CD8-positive, alpha-beta memory T cell (primary cell): ENCODE measurements around the gene LRP1B. TPM values are rescaled to one million over a fixed set of nuclear protein-coding genes. Genes with fewer than 3 reads are reported as not detected.

Source experiments
- CTCF ChIA-PET: fragments of 350-600 bp; sonication (Branson Sonifier 250); formaldehyde crosslinking; loops from one replicate; lab custom pipeline; 2021; ENCODE audit warnings: antibody characterized with exemption; lab: Charles Lee
- POLR2A ChIA-PET: fragments of 350-600 bp; sonication (Branson Sonifier 250); formaldehyde crosslinking; loops from one replicate; lab custom pipeline; 2021; ENCODE audit warnings: antibody characterized with exemption; lab: Charles Lee
- DNase-seq, 5 donors: peaks; one replicate each; pipeline versions ENCODE4 v3.0.0 to v3.0.0-alpha.2; 2020 to 2022; ENCODE audit warnings: mixed read lengths in 1 of 5
- H3K27ac ChIP-seq: one replicate; pipeline ENCODE4 v1.7.0; 2013; ENCODE audit warnings: low read depth, mild to moderate bottlenecking, low read length, moderate library complexity
- H3K27me3 ChIP-seq: 2 replicates; pipeline ENCODE4 v1.7.0; 2013; ENCODE audit warnings: low read length, mild to moderate bottlenecking; ENCODE audit not compliant: insufficient read depth, poor library complexity, severe bottlenecking
- H3K36me3 ChIP-seq: 2 replicates; pipeline ENCODE4 v1.7.0; 2013; ENCODE audit warnings: mild to moderate bottlenecking, low read length, moderate library complexity; ENCODE audit not compliant: insufficient read depth
- H3K4me1 ChIP-seq: 2 replicates; pipeline ENCODE4 v1.7.0; 2013; ENCODE audit warnings: mild to moderate bottlenecking, low read length, moderate library complexity; ENCODE audit not compliant: insufficient read depth
- H3K4me3 ChIP-seq: 2 replicates; pipeline ENCODE4 v1.7.0; 2013; ENCODE audit warnings: mild to moderate bottlenecking, low read length
- H3K9me3 ChIP-seq: 2 replicates; pipeline ENCODE4 v1.7.0; 2013; ENCODE audit warnings: mild to moderate bottlenecking, low read length
- H3K27ac Mint-ChIP-seq, 8 donors: one replicate each; pipeline ENCODE4 v1.8.0; 2020 to 2021; ENCODE audit warnings: mixed read lengths in 8 of 8, mild to moderate bottlenecking in 6 of 8, inconsistent platforms in 3 of 8, moderate library complexity in 3 of 8
- H3K27me3 Mint-ChIP-seq, 2 donors: one replicate each; pipeline ENCODE4 v1.8.0; 2020 to 2021; ENCODE audit warnings: mixed read lengths in 2 of 2, mild to moderate bottlenecking in 1 of 2, moderate library complexity in 1 of 2
- H3K36me3 Mint-ChIP-seq, 3 donors: one replicate each; pipeline ENCODE4 v1.8.0; 2020 to 2021; ENCODE audit warnings: mixed read lengths in 3 of 3, inconsistent platforms in 1 of 3, mild to moderate bottlenecking in 1 of 3
- H3K4me1 Mint-ChIP-seq, 3 donors: one replicate each; pipeline ENCODE4 v1.8.0; 2020 to 2021; ENCODE audit warnings: mixed read lengths in 3 of 3, inconsistent platforms in 1 of 3, mild to moderate bottlenecking in 1 of 3
- H3K4me3 Mint-ChIP-seq, 7 donors: one replicate each; pipeline ENCODE4 v1.8.0; 2020 to 2021; ENCODE audit warnings: mixed read lengths in 7 of 7, mild to moderate bottlenecking in 6 of 7, moderate library complexity in 4 of 7, inconsistent platforms in 2 of 7
- H3K9me3 Mint-ChIP-seq, 5 donors: one replicate each; pipeline ENCODE4 v1.8.0; 2020 to 2022; ENCODE audit warnings: mixed read lengths in 5 of 5, mild to moderate bottlenecking in 3 of 5, moderate library complexity in 2 of 5, inconsistent platforms in 1 of 5
- polyA plus RNA-seq: library from polyadenylated mRNA; unstranded; fragments of 300-500 nt; fragmentation: Illumina TruSeq; gene quantifications from one replicate; pipeline ENCODE4 v1.2.3, GENCODE V29; 2021
- total RNA-seq, 2 experiments: library from RNA; stranded (reverse); gene quantifications; one replicate each; pipeline ENCODE4 v1.2.3, GENCODE V29; 2021

LRP1B gene
- total and polyA plus RNA-seq, 3 experiments from 2014 or later = not detected

- ChIA-PET CTCF (no interaction called here), POLR2A (no interaction called here)
- H3K4me1 ChIP-seq = no peaks in the 10 kb centered on the region
Measured at GRCh38 chr2:141529659-141530058, 601.2 kb downstream of the LRP1B start.

DNA sequence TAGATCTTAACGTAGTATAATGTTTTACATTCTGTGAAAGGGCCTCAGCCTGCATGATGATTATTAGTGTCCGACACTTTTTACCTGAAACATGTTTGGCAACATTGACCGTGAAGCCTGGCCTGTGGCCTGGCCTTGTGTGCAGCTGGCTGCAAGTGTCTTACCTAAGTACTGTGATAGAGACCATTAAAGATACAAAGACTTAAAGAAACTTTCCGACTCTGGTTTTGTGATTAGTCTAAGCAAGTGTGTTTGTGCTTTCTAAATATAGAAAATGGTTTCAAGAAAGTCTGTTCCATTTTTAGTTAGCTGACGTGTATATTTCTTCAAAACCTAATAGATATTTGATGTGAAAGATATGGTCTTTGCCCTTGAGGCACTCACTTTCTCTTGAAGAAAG, 601.8 kb downstream of the LRP1B start:
- H3K36me3 Mint-ChIP-seq = no peaks in the 10 kb centered on the region
- CTCF ChIA-PET = no interaction called here
- POLR2A ChIA-PET = no interaction called here

More at GRCh38 chr2:141529659-141530058, 601.2 kb downstream of the LRP1B start:
- no peak for DNase-seq
- Histone ChIP-seq H3K4me3 (no peak overlapping the region), H3K27ac (no peak overlapping the region), H3K36me3 (no peaks in the 10 kb centered on the region), H3K9me3 (no peaks in the 10 kb centered on the region), H3K27me3 (no peaks in the 10 kb centered on the region)
- Mint-ChIP-seq H3K27ac (no peak overlapping the region), H3K27me3 (no peaks in the 10 kb centered on the region), H3K36me3 (no peaks in the 10 kb centered on the region), H3K4me1 (peaks cover 0 to under 1% (median 0%) of the 10 kb centered on the region in 3 donors), H3K9me3 (peaks cover 2 to 40% (median 7%) of the 10 kb centered on the region in 5 donors), H3K4me3 (no peak overlapping the region)

DNA sequence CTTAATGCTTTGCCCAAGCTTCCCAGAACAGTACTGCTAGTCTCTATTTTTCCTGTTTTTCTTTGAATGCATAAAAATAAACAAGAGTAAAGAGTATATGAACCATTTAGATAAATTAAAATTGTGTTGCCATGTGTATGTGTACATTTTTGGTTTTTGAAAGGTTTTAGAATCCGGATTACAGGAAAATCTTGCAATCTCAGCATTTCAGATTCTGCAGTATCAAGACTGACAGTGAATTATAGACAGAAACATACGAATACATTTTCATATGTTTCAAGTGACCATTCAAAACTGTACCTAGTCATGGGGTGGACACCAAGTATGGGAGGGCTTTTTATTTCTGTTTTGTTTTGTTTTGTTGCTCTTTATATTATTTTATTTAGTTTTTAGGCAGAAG, 604.1 kb downstream of the LRP1B start:
- Mint-ChIP-seq H3K9me3 (peaks cover 1 to 33% (median 3%) of the 10 kb centered on the region in 5 donors), H3K4me1 (no peaks in the 10 kb centered on the region), H3K36me3 (no peaks in the 10 kb centered on the region), H3K27me3 (no peaks in the 10 kb centered on the region), H3K27ac (no peak overlapping the region), H3K4me3 (no peak overlapping the region)
- H3K4me1 ChIP-seq = no peaks in the 10 kb centered on the region
- ChIA-PET POLR2A (no interaction called here), CTCF (interaction anchor here (0.6 kb wide), 1 partner anchor 337 kb away, joined by 3 read pairs; no protein-coding TSS in a partner anchor)
- H3K9me3 ChIP-seq = no peaks in the 10 kb centered on the region
- no peak overlapping the region for H3K27ac ChIP-seq
- H3K4me3 ChIP-seq = no peak overlapping the region
- no peak for DNase-seq
- no peaks in the 10 kb centered on the region for H3K27me3 ChIP-seq
- no peaks in the 10 kb centered on the region for H3K36me3 ChIP-seq

More for the DNA sequence above, 601.8 kb downstream of the LRP1B start:
- Mint-ChIP-seq H3K4me1 (no peaks in the 10 kb centered on the region), H3K27me3 (no peaks in the 10 kb centered on the region), H3K4me3 (no peak overlapping the region), H3K27ac (no peak overlapping the region), H3K9me3 (peaks cover 2 to 38% (median 8%) of the 10 kb centered on the region in 5 donors)
- Histone ChIP-seq H3K9me3 (no peaks in the 10 kb centered on the region), H3K27me3 (no peaks in the 10 kb centered on the region), H3K4me1 (no peaks in the 10 kb centered on the region), H3K36me3 (no peaks in the 10 kb centered on the region), H3K4me3 (no peak overlapping the region), H3K27ac (no peak overlapping the region)
- no peak for DNase-seq

DNA sequence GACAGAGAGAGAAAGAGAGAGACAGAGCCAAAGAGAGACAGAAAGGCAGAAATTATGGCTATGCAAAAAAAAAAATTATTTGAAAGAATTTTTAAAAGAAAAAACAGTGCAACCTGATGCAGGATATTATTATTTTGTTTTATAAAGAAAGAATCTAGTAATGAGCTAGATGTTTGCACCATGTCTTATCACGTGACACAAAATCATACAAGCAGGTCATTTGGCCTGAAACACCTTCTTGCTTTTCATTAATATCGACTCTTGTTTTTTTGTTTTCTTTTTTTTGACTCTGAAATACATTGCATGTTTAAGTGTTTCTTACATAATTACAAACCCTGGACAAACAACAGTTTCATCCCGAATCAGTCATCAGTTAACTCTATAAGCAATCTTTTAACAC, 606.0 kb downstream of the LRP1B start:
- Histone ChIP-seq H3K9me3 (no peaks in the 10 kb centered on the region), H3K4me3 (no peak overlapping the region), H3K27ac (no peak overlapping the region), H3K4me1 (no peaks in the 10 kb centered on the region), H3K27me3 (no peaks in the 10 kb centered on the region), H3K36me3 (no peaks in the 10 kb centered on the region)
- H3K4me3 Mint-ChIP-seq = no peak overlapping the region
- H3K36me3 Mint-ChIP-seq = no peaks in the 10 kb centered on the region
- no peaks in the 10 kb centered on the region for H3K27me3 Mint-ChIP-seq
- CTCF ChIA-PET = no interaction called here
- H3K9me3 Mint-ChIP-seq = peaks cover 0 to 36% (median 3%) of the 10 kb centered on the region in 5 donors
- POLR2A ChIA-PET = no interaction called here
- H3K27ac Mint-ChIP-seq = no peak overlapping the region
- no peak for DNase-seq
- no peaks in the 10 kb centered on the region for H3K4me1 Mint-ChIP-seq

GRCh38 chr2:141523199-141523598, 607.6 kb downstream of the LRP1B start:
- H3K9me3 ChIP-seq = no peaks in the 10 kb centered on the region
- CTCF ChIA-PET = no interaction called here
- Mint-ChIP-seq H3K27me3 (no peaks in the 10 kb centered on the region), H3K9me3 (peaks cover 0 to 42% (median 3%) of the 10 kb centered on the region in 5 donors), H3K36me3 (no peaks in the 10 kb centered on the region), H3K4me3 (no peak overlapping the region), H3K27ac (no peak overlapping the region), H3K4me1 (no peaks in the 10 kb centered on the region)
- POLR2A ChIA-PET = no interaction called here
- no peaks in the 10 kb centered on the region for H3K36me3 ChIP-seq
- no peak for DNase-seq
- no peaks in the 10 kb centered on the region for H3K27me3 ChIP-seq
- no peak overlapping the region for H3K27ac ChIP-seq
- no peaks in the 10 kb centered on the region for H3K4me1 ChIP-seq
- no peak overlapping the region for H3K4me3 ChIP-seq

DNA sequence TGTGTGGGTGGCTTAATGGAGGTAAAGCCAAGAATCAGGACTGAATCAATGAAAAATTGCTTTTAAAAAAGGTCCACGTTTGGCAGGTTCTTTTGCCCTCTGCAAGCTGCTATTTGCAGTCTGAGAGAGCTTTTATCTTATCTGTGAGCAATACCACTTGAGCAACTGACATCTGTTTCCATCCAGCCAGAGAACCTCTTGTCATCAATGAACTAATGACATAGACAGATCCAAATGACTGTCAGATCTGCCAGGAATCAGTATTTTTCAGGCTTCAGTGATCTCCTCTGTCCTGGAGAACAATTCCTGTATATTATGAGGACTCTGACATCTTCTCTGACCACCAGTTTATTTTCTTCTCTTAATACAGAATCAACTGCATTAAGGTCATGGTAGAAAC, 608.1 kb downstream of the LRP1B start:
- H3K9me3 Mint-ChIP-seq = peaks cover 0 to 41% (median 3%) of the 10 kb centered on the region in 5 donors

GRCh38 chr2:141522048-141522447, 608.8 kb downstream of the LRP1B start:
- H3K4me3 ChIP-seq = no peak overlapping the region
- H3K27ac Mint-ChIP-seq = no peak overlapping the region
- POLR2A ChIA-PET = no interaction called here

More for the DNA sequence above, 608.1 kb downstream of the LRP1B start:
- H3K27ac ChIP-seq = no peak overlapping the region
- H3K36me3 ChIP-seq = no peaks in the 10 kb centered on the region
- no peaks in the 10 kb centered on the region for H3K27me3 Mint-ChIP-seq
- DNase-seq = no peak
- H3K4me3 Mint-ChIP-seq = no peak overlapping the region
- ChIA-PET CTCF (no interaction called here), POLR2A (no interaction called here)
- no peaks in the 10 kb centered on the region for H3K36me3 Mint-ChIP-seq
- no peak overlapping the region for H3K4me3 ChIP-seq
- H3K4me1 Mint-ChIP-seq = no peaks in the 10 kb centered on the region
- H3K9me3 ChIP-seq = no peaks in the 10 kb centered on the region
- no peak overlapping the region for H3K27ac Mint-ChIP-seq
- no peaks in the 10 kb centered on the region for H3K4me1 ChIP-seq
- no peaks in the 10 kb centered on the region for H3K27me3 ChIP-seq

GRCh38 chr2:141519906-141520305, 610.9 kb downstream of the LRP1B start:
- POLR2A ChIA-PET = no interaction called here
- H3K36me3 Mint-ChIP-seq = no peaks in the 10 kb centered on the region
- no peak overlapping the region for H3K27ac Mint-ChIP-seq
- no peaks in the 10 kb centered on the region for H3K4me1 Mint-ChIP-seq
- no peaks in the 10 kb centered on the region for H3K9me3 ChIP-seq
- H3K27me3 Mint-ChIP-seq = no peaks in the 10 kb centered on the region
- no peak overlapping the region for H3K4me3 Mint-ChIP-seq
- no peak overlapping the region for H3K27ac ChIP-seq
- no peaks in the 10 kb centered on the region for H3K27me3 ChIP-seq
- no peaks in the 10 kb centered on the region for H3K4me1 ChIP-seq
- no peak for DNase-seq
- CTCF ChIA-PET = no interaction called here
- H3K4me3 ChIP-seq = no peak overlapping the region
- peaks cover 0 to 38% (median 2%) of the 10 kb centered on the region in 5 donors for H3K9me3 Mint-ChIP-seq
- no peaks in the 10 kb centered on the region for H3K36me3 ChIP-seq

More at GRCh38 chr2:141522048-141522447, 608.8 kb downstream of the LRP1B start:
- Mint-ChIP-seq H3K27me3 (no peaks in the 10 kb centered on the region), H3K4me3 (no peak overlapping the region), H3K9me3 (peaks cover 0 to 36% (median 3%) of the 10 kb centered on the region in 5 donors), H3K4me1 (no peaks in the 10 kb centered on the region), H3K36me3 (no peaks in the 10 kb centered on the region)
- Histone ChIP-seq H3K27ac (no peak overlapping the region), H3K4me1 (no peaks in the 10 kb centered on the region), H3K36me3 (no peaks in the 10 kb centered on the region), H3K9me3 (no peaks in the 10 kb centered on the region), H3K27me3 (no peaks in the 10 kb centered on the region)
- CTCF ChIA-PET = no interaction called here
- DNase-seq = no peak
